ENCODE measurements around the gene GRAMD4. TPM values are rescaled to one million over a fixed set of nuclear protein-coding genes. Genes with fewer than 3 reads are reported as not detected.

Gene GRAMD4
- total RNA-seq, 1 experiment from 2014 or later = 23.4 TPM

DNA sequence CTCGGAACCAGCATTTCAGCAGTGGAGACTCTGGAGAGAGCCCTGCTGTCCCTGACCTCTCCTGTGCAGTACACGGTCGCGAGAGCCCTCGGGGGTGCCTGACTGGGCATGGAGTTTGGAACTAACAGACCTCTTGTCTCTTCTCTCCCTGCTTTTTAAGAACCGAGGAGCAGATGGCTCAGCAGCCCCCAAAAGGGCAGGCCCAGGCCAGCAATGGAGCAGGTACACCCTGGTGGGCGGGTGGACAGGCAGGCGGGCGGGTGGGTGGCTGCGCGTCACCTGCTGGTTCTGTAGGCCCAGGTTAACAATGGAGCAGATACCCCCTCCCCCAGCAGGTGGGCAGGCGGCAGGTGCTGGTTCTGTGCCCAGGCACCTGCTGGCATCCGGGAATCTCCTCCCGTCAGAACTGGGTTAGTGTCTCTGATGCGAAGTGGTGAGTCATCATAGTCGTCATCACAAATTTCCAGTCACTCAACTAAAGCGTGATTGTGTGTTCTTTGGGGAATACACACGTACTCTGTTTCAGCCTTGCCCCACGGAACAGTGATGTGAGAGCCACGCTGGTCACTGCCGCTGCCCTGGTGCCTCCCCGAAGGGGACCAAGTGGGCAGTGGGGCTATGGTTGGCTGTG, 41.1 kb downstream of the GRAMD4 start:
- Mint-ChIP-seq H3K4me3 (ENCODE audit: unreplicated experiment) (no peak overlapping the region), H3K27ac (ENCODE audit: unreplicated experiment) (no peak overlapping the region), H3K36me3 (ENCODE audit: insufficient read depth, unreplicated experiment) (no peaks in the 10 kb centered on the region), H3K9me3 (ENCODE audit: unreplicated experiment) (no peaks in the 10 kb centered on the region), H3K27me3 (ENCODE audit: insufficient read depth, unreplicated experiment) (no peaks in the 10 kb centered on the region), H3K4me1 (ENCODE audit: low read depth, unreplicated experiment) (no peaks in the 10 kb centered on the region)
- DNase-seq = no peak
- no peak overlapping the region for H3K4me3 ChIP-seq (ENCODE audit: low read depth, low read length)
- ChIA-PET POLR2A (no interaction called here), CTCF (no interaction called here)
- no peaks in the 10 kb centered on the region for H3K9me3 ChIP-seq
- TF ChIP-seq, protein P1, sequence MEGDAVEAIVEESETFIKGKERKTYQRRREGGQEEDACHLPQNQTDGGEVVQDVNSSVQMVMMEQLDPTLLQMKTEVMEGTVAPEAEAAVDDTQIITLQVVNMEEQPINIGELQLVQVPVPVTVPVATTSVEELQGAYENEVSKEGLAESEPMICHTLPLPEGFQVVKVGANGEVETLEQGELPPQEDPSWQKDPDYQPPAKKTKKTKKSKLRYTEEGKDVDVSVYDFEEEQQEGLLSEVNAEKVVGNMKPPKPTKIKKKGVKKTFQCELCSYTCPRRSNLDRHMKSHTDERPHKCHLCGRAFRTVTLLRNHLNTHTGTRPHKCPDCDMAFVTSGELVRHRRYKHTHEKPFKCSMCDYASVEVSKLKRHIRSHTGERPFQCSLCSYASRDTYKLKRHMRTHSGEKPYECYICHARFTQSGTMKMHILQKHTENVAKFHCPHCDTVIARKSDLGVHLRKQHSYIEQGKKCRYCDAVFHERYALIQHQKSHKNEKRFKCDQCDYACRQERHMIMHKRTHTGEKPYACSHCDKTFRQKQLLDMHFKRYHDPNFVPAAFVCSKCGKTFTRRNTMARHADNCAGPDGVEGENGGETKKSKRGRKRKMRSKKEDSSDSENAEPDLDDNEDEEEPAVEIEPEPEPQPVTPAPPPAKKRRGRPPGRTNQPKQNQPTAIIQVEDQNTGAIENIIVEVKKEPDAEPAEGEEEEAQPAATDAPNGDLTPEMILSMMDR (IDR thresholded peaks at IDR 0.05; ENCODE audit: insufficient read depth in 1 of 2, low read depth in 1 of 2, low read length in 1 of 2, severe bottlenecking in 1 of 2, unreplicated experiment in 1 of 2) = no peak
- no TSS peak for BruUV-seq (replicated peaks)
- no peaks in the 10 kb centered on the region for H3K4me1 ChIP-seq
- no peaks in the 10 kb centered on the region for H3K27me3 ChIP-seq (replicated peaks; ENCODE audit: control insufficient read depth, insufficient read depth, low read length)
- H3K36me3 ChIP-seq (ENCODE audit: control insufficient read depth, insufficient read depth, low read length) = no peaks in the 10 kb centered on the region
- intact Hi-C loops (cut with micrococcal nuclease; ENCODE audit: unreplicated experiment) = no loop called here

DNA sequence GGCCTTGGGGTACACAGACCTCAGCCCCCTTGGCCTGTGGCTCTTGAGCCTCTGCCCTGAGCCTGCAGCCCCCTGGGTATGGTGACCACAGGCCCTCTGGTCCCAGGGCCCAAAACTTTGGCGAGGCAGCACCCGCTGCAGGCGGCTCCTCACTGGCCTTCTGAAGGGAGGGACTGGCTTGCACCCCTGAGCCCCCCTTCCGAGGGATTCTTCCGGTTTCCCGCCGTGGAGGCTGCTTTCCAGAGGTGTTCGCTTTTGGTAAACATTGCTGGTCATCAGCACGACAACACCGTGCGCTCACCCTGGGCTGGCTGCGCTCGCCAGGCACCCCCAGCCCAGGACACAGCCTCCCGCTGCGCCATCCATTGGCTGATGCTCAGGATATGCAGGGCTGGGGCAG, 42.0 kb downstream of the GRAMD4 start:
- no peaks in the 10 kb centered on the region for H3K36me3 Mint-ChIP-seq (ENCODE audit: insufficient read depth, unreplicated experiment)
- H3K4me1 ChIP-seq = no peaks in the 10 kb centered on the region
- no peaks in the 10 kb centered on the region for H3K27me3 ChIP-seq (replicated peaks; ENCODE audit: control insufficient read depth, insufficient read depth, low read length)
- no peaks in the 10 kb centered on the region for H3K36me3 ChIP-seq (ENCODE audit: control insufficient read depth, insufficient read depth, low read length)
- CTCF ChIA-PET = no interaction called here
- no peaks in the 10 kb centered on the region for H3K9me3 ChIP-seq
- intact Hi-C loops (cut with micrococcal nuclease; ENCODE audit: unreplicated experiment) = no loop called here
- TF ChIP-seq, protein P1 (IDR thresholded peaks at IDR 0.05; ENCODE audit: insufficient read depth in 1 of 2, low read depth in 1 of 2, low read length in 1 of 2, severe bottlenecking in 1 of 2, unreplicated experiment in 1 of 2) = no peak
- DNase-seq = no peak
- no TSS peak for BruUV-seq (replicated peaks)
- POLR2A ChIA-PET = no interaction called here
- no peak overlapping the region for H3K4me3 Mint-ChIP-seq (ENCODE audit: unreplicated experiment)
- no peak overlapping the region for H3K27ac Mint-ChIP-seq (ENCODE audit: unreplicated experiment)
- no peaks in the 10 kb centered on the region for H3K4me1 Mint-ChIP-seq (ENCODE audit: low read depth, unreplicated experiment)
- no peaks in the 10 kb centered on the region for H3K27me3 Mint-ChIP-seq (ENCODE audit: insufficient read depth, unreplicated experiment)
- no peak overlapping the region for H3K4me3 ChIP-seq (ENCODE audit: low read depth, low read length)
- H3K9me3 Mint-ChIP-seq (ENCODE audit: unreplicated experiment) = no peaks in the 10 kb centered on the region

DNA sequence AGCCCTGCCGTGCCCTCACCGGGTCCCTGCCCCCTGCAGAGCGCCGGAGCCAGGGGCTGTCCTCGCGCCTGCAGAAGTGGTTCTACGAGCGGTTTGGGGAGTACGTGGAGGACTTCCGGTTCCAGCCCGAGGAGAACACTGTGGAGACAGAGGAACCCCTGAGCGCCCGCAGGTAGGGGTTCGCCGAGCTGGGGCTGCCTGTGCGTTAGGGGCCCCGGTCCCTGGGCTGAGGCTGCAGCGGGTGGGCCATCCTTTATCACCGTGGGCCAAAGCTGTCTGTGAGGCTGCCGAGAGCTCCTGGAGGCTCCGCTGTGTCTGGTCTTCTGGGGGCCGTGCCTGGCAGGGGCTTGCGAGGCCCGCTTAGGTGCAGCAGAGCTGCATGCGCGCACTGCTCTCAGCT, 42.8 kb downstream of the GRAMD4 start:
- ChIA-PET POLR2A (no interaction called here), CTCF (no interaction called here)
- intact Hi-C loops (cut with micrococcal nuclease; ENCODE audit: unreplicated experiment) = no loop called here
- Histone ChIP-seq H3K9me3 (no peaks in the 10 kb centered on the region), H3K4me1 (no peaks in the 10 kb centered on the region), H3K4me3 (ENCODE audit: low read depth, low read length) (no peak overlapping the region), H3K36me3 (ENCODE audit: control insufficient read depth, insufficient read depth, low read length) (no peaks in the 10 kb centered on the region), H3K27me3 (replicated peaks; ENCODE audit: control insufficient read depth, insufficient read depth, low read length) (no peaks in the 10 kb centered on the region)
- H3K4me1 Mint-ChIP-seq (ENCODE audit: low read depth, unreplicated experiment) = no peaks in the 10 kb centered on the region
- no TSS peak for BruUV-seq (replicated peaks)
- H3K9me3 Mint-ChIP-seq (ENCODE audit: unreplicated experiment) = no peaks in the 10 kb centered on the region
- no peak overlapping the region for H3K4me3 Mint-ChIP-seq (ENCODE audit: unreplicated experiment)
- TF ChIP-seq, protein P1 (IDR thresholded peaks at IDR 0.05; ENCODE audit: insufficient read depth in 1 of 2, low read depth in 1 of 2, low read length in 1 of 2, severe bottlenecking in 1 of 2, unreplicated experiment in 1 of 2) = no peak
- H3K27ac Mint-ChIP-seq (ENCODE audit: unreplicated experiment) = no peak overlapping the region
- no peaks in the 10 kb centered on the region for H3K27me3 Mint-ChIP-seq (ENCODE audit: insufficient read depth, unreplicated experiment)
- no peak for DNase-seq
- no peaks in the 10 kb centered on the region for H3K36me3 Mint-ChIP-seq (ENCODE audit: insufficient read depth, unreplicated experiment)

Data from Caco-2 (cell line).